ENCODE results near the gene MYO16.

MYO16 gene

DNA sequence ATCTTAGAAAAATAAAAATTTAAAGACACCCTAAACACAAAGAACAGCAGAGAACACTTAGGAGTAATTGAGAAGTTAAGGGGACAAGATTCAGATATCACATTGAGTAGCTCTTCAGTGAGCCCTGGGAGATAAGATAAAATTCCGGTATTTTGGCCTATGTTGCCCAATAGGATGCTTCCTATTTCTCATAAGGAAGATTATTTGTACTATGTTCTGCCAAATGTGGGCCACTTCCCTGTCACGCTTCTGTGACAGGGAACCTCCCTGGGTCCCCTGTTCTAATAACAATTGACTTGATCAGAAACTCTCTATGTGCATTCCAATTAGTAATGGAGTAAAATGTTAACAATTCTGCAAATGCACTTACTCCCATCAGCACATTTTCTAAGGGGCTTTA is 310.7 kb downstream of the MYO16 start:
- Histone ChIP-seq H3K9ac (ENCODE audit: low read depth, low read length, poor library complexity, severe bottlenecking) (no peak overlapping the region), H3F3A (ENCODE audit: low read depth) (no peaks in the 10 kb centered on the region), H3K9me2 (replicated peaks; ENCODE audit: low read depth, low read length) (no peaks in the 10 kb centered on the region), H4K20me1 (ENCODE audit: insufficient read depth, low read length, poor library complexity, severe bottlenecking) (no peaks in the 10 kb centered on the region), H3K79me2 (ENCODE audit: insufficient read depth, low read length) (no peaks in the 10 kb centered on the region), H2AFZ (ENCODE audit: low read length) (no peak overlapping the region), H3K36me3 (ENCODE audit: insufficient read depth, low read length) (no peaks in the 10 kb centered on the region), H3K4me2 (ENCODE audit: low read depth, low read length, poor library complexity, severe bottlenecking) (no peak overlapping the region), H3K4me3 (ENCODE audit: low read length, poor library complexity, severe bottlenecking) (no peak overlapping the region), H3K9me3 (ENCODE audit: insufficient read depth, low read depth, low read length) (no peaks in the 10 kb centered on the region; the same call in 1 of the 2 replicates), H3K4me1 (ENCODE audit: insufficient read depth, low read length, poor library complexity, severe bottlenecking) (no peaks in the 10 kb centered on the region), H3K27me3 (ENCODE audit: insufficient read depth, low read length, poor library complexity, severe bottlenecking) (no peaks in the 10 kb centered on the region)
- TF ChIP-seq CTCF (conservative IDR thresholded peaks at IDR 0.05; ENCODE audit: low read length), result no peak
- TF ChIP-seq EZH2phosphoT487 (IDR thresholded peaks at IDR 0.05; ENCODE audit: borderline replicate concordance), result no peak

DNA sequence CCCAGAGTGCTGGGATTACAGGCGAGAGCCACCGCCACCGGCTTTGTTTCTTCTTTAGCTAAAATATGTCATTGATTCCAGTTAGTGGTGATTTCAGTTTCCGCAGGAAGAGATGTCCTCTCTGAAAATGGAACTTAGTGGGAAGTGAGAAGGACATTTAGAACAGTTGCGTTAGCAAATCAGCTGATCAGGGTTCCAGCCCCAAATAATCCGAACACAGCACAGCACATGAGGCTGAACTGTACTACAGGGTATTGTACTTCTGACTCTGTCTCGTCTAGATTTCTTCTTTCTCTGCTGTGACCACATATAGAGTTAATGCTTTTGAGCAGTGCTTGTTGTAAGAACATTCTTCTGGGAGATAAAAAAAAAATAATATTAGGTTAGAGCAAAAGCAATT is 314.4 kb downstream of the MYO16 start:
- no peak overlapping the region for H3K4me2 ChIP-seq (ENCODE audit: low read depth, low read length, poor library complexity, severe bottlenecking)
- H3K4me1 ChIP-seq (ENCODE audit: insufficient read depth, low read length, poor library complexity, severe bottlenecking), result no peaks in the 10 kb centered on the region
- no peak overlapping the region for H3K9ac ChIP-seq (ENCODE audit: low read depth, low read length, poor library complexity, severe bottlenecking)
- TF ChIP-seq EZH2phosphoT487 (IDR thresholded peaks at IDR 0.05; ENCODE audit: borderline replicate concordance) (no peak), CTCF (conservative IDR thresholded peaks at IDR 0.05; ENCODE audit: low read length) (no peak)
- no peaks in the 10 kb centered on the region for H3F3A ChIP-seq (ENCODE audit: low read depth)
- no peak overlapping the region for H2AFZ ChIP-seq (ENCODE audit: low read length)
- H3K79me2 ChIP-seq (ENCODE audit: insufficient read depth, low read length), result no peaks in the 10 kb centered on the region
- H3K4me3 ChIP-seq (ENCODE audit: low read length, poor library complexity, severe bottlenecking), result no peak overlapping the region
- no peaks in the 10 kb centered on the region for H4K20me1 ChIP-seq (ENCODE audit: insufficient read depth, low read length, poor library complexity, severe bottlenecking)
- no peaks in the 10 kb centered on the region for H3K36me3 ChIP-seq (ENCODE audit: insufficient read depth, low read length)
- no peaks in the 10 kb centered on the region for H3K9me3 ChIP-seq (ENCODE audit: insufficient read depth, low read depth, low read length)
- no peaks in the 10 kb centered on the region for H3K9me2 ChIP-seq (replicated peaks; ENCODE audit: low read depth, low read length)
- H3K27me3 ChIP-seq (ENCODE audit: insufficient read depth, low read length, poor library complexity, severe bottlenecking), result no peaks in the 10 kb centered on the region

GRCh38 chr13:108944760-108945159 is 315.3 kb downstream of the MYO16 start:
- H3K4me2 ChIP-seq (ENCODE audit: low read depth, low read length, poor library complexity, severe bottlenecking), result no peak overlapping the region
- no peak overlapping the region for H3K4me3 ChIP-seq (ENCODE audit: low read length, poor library complexity, severe bottlenecking)

More at GRCh38 chr13:108944760-108945159, 315.3 kb downstream of the MYO16 start:
- Histone ChIP-seq H3K79me2 (ENCODE audit: insufficient read depth, low read length) (no peaks in the 10 kb centered on the region), H3K9me3 (ENCODE audit: insufficient read depth, low read depth, low read length) (no peaks in the 10 kb centered on the region), H3K9ac (ENCODE audit: low read depth, low read length, poor library complexity, severe bottlenecking) (no peak overlapping the region), H3K4me1 (ENCODE audit: insufficient read depth, low read length, poor library complexity, severe bottlenecking) (no peaks in the 10 kb centered on the region), H4K20me1 (ENCODE audit: insufficient read depth, low read length, poor library complexity, severe bottlenecking) (no peaks in the 10 kb centered on the region), H3K36me3 (ENCODE audit: insufficient read depth, low read length) (no peaks in the 10 kb centered on the region), H2AFZ (ENCODE audit: low read length) (no peak overlapping the region), H3F3A (ENCODE audit: low read depth) (no peaks in the 10 kb centered on the region), H3K27me3 (ENCODE audit: insufficient read depth, low read length, poor library complexity, severe bottlenecking) (no peaks in the 10 kb centered on the region), H3K9me2 (replicated peaks; ENCODE audit: low read depth, low read length) (no peaks in the 10 kb centered on the region)
- TF ChIP-seq EZH2phosphoT487 (IDR thresholded peaks at IDR 0.05; ENCODE audit: borderline replicate concordance) (no peak), CTCF (conservative IDR thresholded peaks at IDR 0.05; ENCODE audit: low read length) (no peak)
